Tibial nerve (tissue), 3 donors: ENCODE results near the gene NPPC.

ENCODE experiments used
- CTCF ChIP-seq, 5 experiments: fragments of 200-600 bp in 3 of 5; fragments of 450-650 bp in 2 of 5; sonication (generic) in 3 of 5; IDR thresholded peaks; one replicate each; pipeline ENCODE4 v1.5.1; 2016 to 2019; ENCODE audit warnings: antibody characterized with exemption in 5 of 5, mild to moderate bottlenecking in 3 of 5, moderate library complexity in 2 of 5
- POLR2A ChIP-seq, 2 donors: fragments of 450-650 bp; IDR thresholded peaks; one replicate each; pipeline ENCODE4 v1.6.1; 2017; ENCODE audit warnings: antibody characterized with exemption in 2 of 2, mild to moderate bottlenecking in 2 of 2, moderate library complexity in 2 of 2

GRCh38 chr2:231932985-231933915 lies 7.1 kb upstream of the NPPC start:
- no peak for TF ChIP-seq POLR2A (IDR thresholded peaks at IDR 0.05)
- TF ChIP-seq CTCF (IDR thresholded peaks at IDR 0.05): no peak
